GM12878 (cell line): ENCODE data around the gene RIPOR1. TPM values are rescaled to one million over a fixed set of nuclear protein-coding genes. Genes with fewer than 3 reads are reported as not detected.

ENCODE experiments used
- ATAC-seq: fragments of 200-7000 bp; cut with Tn5 transposase; 3 replicates; pipeline ENCODE4 v1.9.1; 2020; ENCODE audit warnings: mild to moderate bottlenecking, moderate library complexity
- BruUV-seq: library from RNA; stranded (reverse); fragments of 400-500 nt; replicated peaks from 2 replicates; lab custom pipeline; 2021; lab: Mats Ljungman, UMichigan
- CTCF ChIA-PET: fragments of 300-600 bp; sonication (Branson Sonifier 250); formaldehyde crosslinking; extraction: SDS; loops from one replicate; lab custom pipeline; 2021; ENCODE audit warnings: inconsistent platforms; lab: Yijun Ruan, JAX
- POLR2A ChIA-PET: fragments of 350-600 bp; formaldehyde crosslinking; extraction: SDS; loops from one replicate; lab custom pipeline; 2021; ENCODE audit warnings: inconsistent platforms; lab: Charles Lee
- RAD21 ChIA-PET: fragments of 300-600 bp; sonication (Branson Sonifier 250); formaldehyde crosslinking; loops from one replicate; lab custom pipeline; 2023; ENCODE audit warnings: antibody characterized with exemption; ENCODE audit not compliant: unreplicated experiment; lab: Charles Lee
- SMC1A ChIA-PET: fragments of 300-600 bp; sonication (Branson Sonifier 250); formaldehyde crosslinking; loops from one replicate; lab custom pipeline; 2023; ENCODE audit not compliant: unreplicated experiment, uncharacterized antibody; lab: Charles Lee
- DNase-seq: peaks from one replicate; pipeline ENCODE4 v3.0.0-alpha.2; 2011; ENCODE audit warnings: low read depth, low spot score
- FAIRE-seq: peaks from 3 replicates; lab custom pipeline; 2011; peaks lifted over from hg19 to GRCh38; lab: Jason Lieb, UNC
- H2AFZ ChIP-seq: 2 replicates; pipeline ENCODE4 v1.6.0; 2011; ENCODE audit warnings: low read depth, low read length, control low read depth; ENCODE audit not compliant: control insufficient read depth
- H3K27ac ChIP-seq: 2 replicates; pipeline ENCODE4 v1.5.1; 2011; ENCODE audit warnings: control low read depth; ENCODE audit not compliant: control insufficient read depth, insufficient read depth
- H3K27me3 ChIP-seq, 2 experiments: replicated peaks in 1 of 2; 2 replicates each; pipeline versions ENCODE4 v1.6.0 to v1.6.1; 2011; ENCODE audit warnings: low read length in 1 of 2; ENCODE audit not compliant: control insufficient read depth in 2 of 2, insufficient read depth in 2 of 2
- H3K36me3 ChIP-seq, 2 experiments: 2 replicates each; pipeline ENCODE4 v1.5.1; 2011; ENCODE audit warnings: low read length in 1 of 2; ENCODE audit not compliant: control insufficient read depth in 2 of 2, insufficient read depth in 2 of 2
- H3K4me1 ChIP-seq: 2 replicates; pipeline ENCODE4 v1.6.1; 2011; ENCODE audit warnings: mild to moderate bottlenecking, low read length, moderate library complexity, mixed read lengths; ENCODE audit not compliant: control insufficient read depth, insufficient read depth
- H3K4me2 ChIP-seq: 2 replicates; pipeline ENCODE4 v1.6.0; 2011; ENCODE audit warnings: control low read depth; ENCODE audit not compliant: control insufficient read depth, insufficient read depth
- H3K4me3 ChIP-seq: fragments of 200-600 bp; sonication (generic); 2 replicates; pipeline ENCODE4 v1.5.1; 2016
- H3K79me2 ChIP-seq: 2 replicates; pipeline ENCODE4 v1.6.0; 2011; ENCODE audit warnings: low read length; ENCODE audit not compliant: control insufficient read depth, insufficient read depth
- H3K9ac ChIP-seq: 2 replicates; pipeline ENCODE4 v1.8.0; 2011; ENCODE audit warnings: low read length, control low read depth, mixed read lengths; ENCODE audit not compliant: control insufficient read depth, insufficient read depth
- H3K9me3 ChIP-seq: replicated peaks from 3 replicates; pipeline ENCODE4 v1.5.1; 2011; ENCODE audit warnings: mild to moderate bottlenecking, low read length; ENCODE audit not compliant: control insufficient read depth, insufficient read depth
- H4K20me1 ChIP-seq: 2 replicates; pipeline ENCODE4 v1.6.0; 2011; ENCODE audit not compliant: control insufficient read depth, insufficient read depth
- ATF2 ChIP-seq: IDR thresholded peaks from 2 replicates; pipeline ENCODE4 v1.6.1; 2012; ENCODE audit warnings: low read length, inconsistent platforms
- CHD4 ChIP-seq: fragments of 200-600 bp; sonication (generic); IDR thresholded peaks from 2 replicates; pipeline ENCODE4 v1.6.1; 2016; ENCODE audit warnings: mild to moderate bottlenecking
- E2F4 ChIP-seq: IDR thresholded peaks from 2 replicates; pipeline ENCODE4 v1.6.1; 2012; ENCODE audit warnings: low read depth, low read length, improper control_type of control experiment
- MEF2B ChIP-seq: fragments of 450-650 bp; IDR thresholded peaks from 2 replicates; pipeline ENCODE4 v1.6.1; 2018; ENCODE audit warnings: mild to moderate bottlenecking, moderate library complexity; ENCODE audit not compliant: partially characterized antibody, poor library complexity, severe bottlenecking
- ZNF24 ChIP-seq: fragments of 450-650 bp; IDR thresholded peaks from 2 replicates; pipeline ENCODE4 v1.6.1; 2017; ENCODE audit warnings: antibody characterized with exemption, mild to moderate bottlenecking
- WGBS: methylation state at CpG from one replicate; pipeline ENCODE4 v1.1.6; 2016; ENCODE audit warnings: low lambda C conversion rate; ENCODE audit not compliant: insufficient replicate concordance, insufficient coverage; ENCODE audit errors: missing lambda C conversion rate; 5-methylcytosine and 5-hydroxymethylcytosine counted together
- in situ Hi-C: fragments of 300-500 bp; cut with MboI; formaldehyde crosslinking; loops from 9 replicates; pipeline ENCODE4 v1.14.3; 2018; ENCODE audit warnings: mixed read lengths
- intact Hi-C: fragments of 100-400 bp; cut with micrococcal nuclease; formaldehyde crosslinking; loops from one replicate; pipeline ENCODE4 v1.14.2; 2022; ENCODE audit not compliant: unreplicated experiment
- polyA plus RNA-seq, 11 experiments: library from polyadenylated mRNA; depleted of rRNA in 4 of 11; unstranded in 6 of 11; stranded (reverse) in 5 of 11; fragments of >200 nt; fragmentation: Nextera tagmentation in 4 of 11; fragmentation: Illumina TruSeq in 1 of 11; extraction: Ambion mirVana in 4 of 11; extraction: Trizol in 1 of 11; gene quantifications; 1 replicate in 1 of 11; 2 replicates in 10 of 11; pipeline versions ENCODE4 v1.2.1 to v1.2.3, GENCODE V29; 2011 to 2016; ENCODE audit warnings: inconsistent platforms in 2 of 11, missing spikeins in 2 of 11, low read depth in 1 of 11
- total RNA-seq, 4 experiments: library from RNA; depleted of rRNA in 3 of 4; stranded (reverse); fragments of >200 nt in 3 of 4; fragmentation: Illumina TruSeq in 1 of 4; extraction: Trizol in 1 of 4; gene quantifications; 2 replicates each; pipeline versions ENCODE4 v1.2.1 to v1.2.3, GENCODE V29; 2013 to 2021

Gene RIPOR1
- total and polyA plus RNA-seq, 10 of the 15 experiments (the other 5 are each of a cell fraction or from before 2014, with no cell fraction given): 0.13 to 28.5 (median 7.0) TPM

GRCh38 chr16:67552476-67552875 is 23.8 kb downstream of the RIPOR1 start:
- in situ Hi-C loops: no loop called here
- Histone ChIP-seq H3K36me3 (peaks cover 2 to 4% of the 10 kb centered on the region in 2 experiments; a peak in 1 of 4 replicates), H3K9ac (peak overlapping the region; percentile 15; the same call in 1 of the 2 replicates), H3K4me2 (no peak overlapping the region), H3K79me2 (peaks cover 6% of the 10 kb centered on the region), H4K20me1 (no peaks in the 10 kb centered on the region), H2AFZ (peak overlapping the region; percentile 28), H3K27me3 (no peaks in the 10 kb centered on the region), H3K9me3 (no peaks in the 10 kb centered on the region), H3K4me3 (no peak overlapping the region), H3K4me1 (peaks cover 49% of the 10 kb centered on the region), H3K27ac (peak overlapping the region; percentile 38)
- 0% methylated on average over 4 of the region's 4 CpGs for WGBS
- ChIA-PET RAD21 (interaction anchor here (0.7 to 3.9 kb wide), 2 partner anchors 15 to 92 kb away, joined by 3 to 14 read pairs; partner anchors contain the start of gene CARMIL2), CTCF (interaction anchor here (3.6 kb wide), 2 partner anchors 10 to 31 kb away, joined by 12 to 17 read pairs; partner anchors contain the start of gene CTCF), SMC1A (interaction anchor here (1.5 kb wide), 1 partner anchor 10 kb away, joined by 4 read pairs; the partner anchor contains the start of gene CTCF), POLR2A (interaction anchor here (0.5 to 4.4 kb wide), 4 partner anchors 10 to 292 kb away, joined by 4 to 18 read pairs (median 8); partner anchors contain the start of gene CTCF)
- intact Hi-C loops: no loop called here
- FAIRE-seq (no peak), DNase-seq (no peak), ATAC-seq (peak; percentile 25)
- no TSS peak for BruUV-seq
- TF ChIP-seq E2F4 (no peak), MEF2B (peak; percentile 65), ZNF24 (no peak), ATF2 (no peak), CHD4 (no peak)
